ENCODE measurements around the gene DYNC1H1.
A peak's percentile ranks its signal among the peaks of the same experiment; 100 is the strongest.

Gene DYNC1H1

DNA sequence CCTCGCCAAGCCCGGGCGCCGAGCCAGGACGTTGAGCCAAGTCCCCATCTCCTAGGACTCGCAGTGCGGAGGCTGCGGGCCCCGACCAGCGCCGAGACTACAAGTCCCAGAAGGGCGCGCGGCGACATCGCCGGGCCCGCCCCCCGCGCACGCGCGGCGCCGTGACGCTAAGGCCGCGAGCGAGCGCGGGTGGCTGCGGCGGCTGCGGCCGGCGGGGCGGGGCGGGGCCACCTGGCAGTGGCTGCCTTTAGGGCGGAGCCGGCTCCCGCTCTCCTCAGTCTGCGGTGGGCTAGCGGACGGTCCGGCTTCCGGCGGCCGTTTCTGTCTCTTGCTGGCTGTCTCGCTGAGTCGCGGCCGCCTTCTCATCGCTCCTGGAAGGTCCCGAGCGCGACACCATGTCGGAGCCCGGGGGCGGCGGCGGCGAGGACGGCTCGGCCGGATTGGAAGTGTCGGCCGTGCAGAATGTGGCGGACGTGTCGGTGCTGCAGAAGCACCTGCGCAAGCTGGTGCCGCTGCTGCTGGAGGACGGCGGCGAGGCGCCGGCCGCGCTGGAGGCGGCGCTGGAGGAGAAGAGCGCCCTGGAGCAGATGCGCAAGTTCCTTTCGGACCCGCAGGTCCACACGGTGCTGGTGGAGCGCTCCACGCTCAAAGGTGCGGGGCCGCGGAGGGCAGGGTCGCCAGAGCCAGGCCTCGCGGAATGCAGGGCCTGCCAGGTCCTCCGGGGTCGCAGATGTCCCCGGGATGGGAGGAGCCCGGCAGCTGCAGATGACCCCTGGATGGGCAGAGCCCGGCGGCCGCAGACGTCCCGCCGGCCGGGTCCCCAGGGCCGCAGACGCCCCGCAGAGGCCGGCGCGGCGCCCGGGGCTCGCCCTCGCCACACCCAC lies at the start of gene DYNC1H1:
DYNC1H1 (plus strand) TSS at position 277 of the 884 bp plus-strand sequence; CDS start at position 396, 119 bp downstream.
- DNase-seq: peak; percentile 94

GRCh38 chr14:101915871-101916815 lies 48.2 kb upstream of the DYNC1H1 start:
- no peak for DNase-seq

GRCh38 chr14:101916816-101917412 lies 47.5 kb upstream of the DYNC1H1 start:
- DNase-seq: no peak

DNA sequence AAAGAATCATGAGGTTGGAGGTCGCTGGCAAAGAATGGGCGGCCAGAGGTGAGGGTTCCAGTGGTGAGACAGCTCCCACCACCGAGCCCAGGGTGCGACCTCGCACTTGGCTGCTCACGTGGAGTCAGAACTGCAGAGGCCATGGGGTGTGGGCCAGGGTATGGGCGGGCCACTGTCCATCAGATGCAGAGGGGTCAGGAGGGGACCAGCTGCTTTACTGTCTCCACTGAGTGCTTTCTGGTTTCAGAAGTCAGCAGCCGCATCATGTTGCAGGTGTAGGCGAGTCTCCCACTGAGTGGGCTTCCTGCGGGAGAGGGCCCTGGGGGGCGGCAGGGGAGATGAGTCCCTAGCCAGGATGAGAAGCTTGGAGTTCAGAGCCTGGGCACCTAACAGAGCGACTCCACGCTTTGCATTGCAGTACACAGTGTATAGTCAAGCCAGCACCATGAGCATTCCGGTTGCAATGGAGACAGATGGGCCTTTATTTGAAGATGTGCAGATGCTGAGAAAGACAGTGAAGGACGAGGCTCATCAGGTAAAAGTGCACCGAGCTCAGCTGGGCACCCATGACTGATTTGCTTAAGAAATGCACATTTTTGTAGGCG lies 46.9 kb upstream of the DYNC1H1 start:
- DNase-seq: no peak

GRCh38 chr14:101918065-101918989 lies 46.0 kb upstream of the DYNC1H1 start:
- no peak for DNase-seq

GRCh38 chr14:101920271-101920670 lies 44.1 kb upstream of the DYNC1H1 start:
- DNase-seq: no peak

DNA sequence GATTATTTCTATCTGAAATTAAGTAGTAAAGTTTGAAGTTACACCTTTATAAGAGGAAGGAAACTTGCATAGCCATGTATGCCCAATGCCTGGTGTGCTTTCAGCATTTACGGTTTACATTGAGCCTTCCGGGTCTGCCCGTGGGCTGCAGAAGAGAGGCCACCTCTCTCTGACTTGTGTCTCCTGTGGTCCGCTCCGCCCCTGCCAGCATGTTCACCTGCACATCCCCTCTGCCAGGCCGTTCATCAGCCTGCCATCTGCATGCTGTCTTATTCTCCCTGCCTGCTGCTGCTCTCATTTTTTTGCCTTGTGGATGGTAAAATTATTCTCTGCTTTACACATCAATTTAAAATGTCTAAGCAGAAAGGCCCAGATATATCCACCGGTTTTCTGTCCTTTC lies 41.5 kb upstream of the DYNC1H1 start:
- no peak for DNase-seq

DNA sequence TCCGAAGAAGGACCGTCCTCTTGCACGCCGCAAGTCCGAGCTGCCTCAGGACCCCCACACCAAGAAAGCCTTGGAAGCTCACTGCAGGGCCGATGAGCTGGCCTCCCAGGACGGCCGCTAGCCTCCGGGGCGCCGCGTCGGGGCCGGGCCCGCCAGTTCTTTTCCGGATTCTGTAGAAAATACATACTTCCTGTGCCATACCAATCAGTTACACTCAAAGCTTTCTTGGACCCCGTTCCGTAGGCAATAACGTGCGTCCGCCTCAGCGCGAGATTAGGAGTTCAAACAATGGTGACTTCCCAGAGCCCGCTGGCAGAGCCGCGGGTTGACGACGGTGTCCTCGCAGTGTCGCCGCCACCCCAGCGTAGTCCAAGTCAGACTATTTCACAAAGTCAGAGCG lies 39.2 kb upstream of the DYNC1H1 start:
- DNase-seq: no peak

DNA sequence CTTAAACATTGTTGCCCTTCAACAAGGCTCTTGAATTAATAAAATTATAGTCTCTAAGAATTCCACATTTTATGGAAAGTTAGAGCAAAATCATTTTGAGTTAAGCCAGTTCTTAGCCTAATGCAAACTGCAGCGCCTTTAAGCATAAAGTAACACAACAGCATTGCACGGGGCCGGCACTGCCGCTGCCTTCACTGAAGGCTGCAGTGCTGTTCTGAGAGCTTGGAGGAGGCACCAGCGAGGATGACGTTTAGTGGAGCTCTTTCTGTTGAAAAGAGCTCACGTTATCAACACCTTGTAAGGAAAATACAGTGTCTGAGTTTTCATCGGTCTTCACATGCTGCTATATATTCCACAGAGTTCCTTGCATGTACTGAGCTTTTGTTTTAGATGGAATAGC lies 38.3 kb upstream of the DYNC1H1 start:
- no peak for DNase-seq

DNA sequence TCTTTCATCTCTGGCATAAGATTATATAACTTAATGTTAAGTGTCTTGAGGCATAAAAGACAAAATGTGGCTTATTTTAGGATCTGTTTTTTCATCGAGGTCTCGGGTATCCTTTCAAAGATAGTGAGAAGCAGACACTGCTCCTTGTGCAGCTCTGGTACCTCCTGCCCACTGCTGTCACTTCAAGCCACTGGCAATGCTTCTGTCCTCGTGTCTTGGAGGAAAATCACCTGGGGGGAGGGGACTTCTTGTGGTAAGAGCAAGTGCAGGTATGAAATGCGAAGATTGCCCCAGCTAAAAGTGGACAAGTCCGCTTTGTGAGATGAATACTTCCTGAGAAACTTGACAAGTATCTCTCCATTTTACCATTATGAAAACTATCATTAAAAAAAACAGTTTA lies 37.8 kb upstream of the DYNC1H1 start:
- DNase-seq: no peak

DNA sequence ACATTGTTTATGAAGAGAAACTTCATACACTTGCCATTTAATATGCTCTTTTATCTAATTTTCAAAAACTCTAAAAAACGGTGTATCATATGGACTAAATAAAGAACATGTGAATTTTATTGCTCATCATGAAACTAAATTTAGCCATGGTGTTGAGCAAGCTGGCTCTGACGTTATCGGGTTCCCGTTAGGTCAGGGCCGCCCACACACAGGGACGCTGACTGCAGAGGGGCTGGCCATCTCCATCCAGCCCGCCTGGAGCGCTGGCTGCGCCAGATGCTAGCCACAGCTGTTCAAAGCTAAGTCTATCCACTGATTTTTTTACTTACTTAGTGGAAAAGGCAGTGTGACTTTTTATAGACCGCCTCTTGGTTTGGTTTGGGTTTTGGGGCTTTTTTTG lies 36.5 kb upstream of the DYNC1H1 start:
- DNase-seq: no peak

- no peak for DNase-seq
Measured at GRCh38 chr14:101928415-101928841, 35.9 kb upstream of the DYNC1H1 start.

DNA sequence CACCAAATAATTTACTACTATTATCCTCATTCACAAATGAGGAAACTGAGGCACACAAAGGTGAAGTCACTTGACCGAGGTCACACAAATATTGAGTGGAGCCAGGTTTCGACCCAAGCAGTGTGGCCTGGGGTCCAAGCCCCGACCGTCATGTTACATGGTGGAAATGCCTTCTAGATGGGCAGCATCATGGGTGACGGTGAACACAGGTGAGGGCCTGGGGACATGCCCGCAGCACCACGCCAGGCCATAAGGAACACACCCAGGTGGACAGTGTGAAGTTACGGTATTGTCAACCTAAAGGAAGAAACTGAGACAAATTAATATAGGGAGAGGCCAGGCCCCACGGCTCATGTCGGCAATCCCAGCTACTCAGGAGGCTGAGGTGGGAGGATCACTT lies 35.3 kb upstream of the DYNC1H1 start:
- no peak for DNase-seq

DNA sequence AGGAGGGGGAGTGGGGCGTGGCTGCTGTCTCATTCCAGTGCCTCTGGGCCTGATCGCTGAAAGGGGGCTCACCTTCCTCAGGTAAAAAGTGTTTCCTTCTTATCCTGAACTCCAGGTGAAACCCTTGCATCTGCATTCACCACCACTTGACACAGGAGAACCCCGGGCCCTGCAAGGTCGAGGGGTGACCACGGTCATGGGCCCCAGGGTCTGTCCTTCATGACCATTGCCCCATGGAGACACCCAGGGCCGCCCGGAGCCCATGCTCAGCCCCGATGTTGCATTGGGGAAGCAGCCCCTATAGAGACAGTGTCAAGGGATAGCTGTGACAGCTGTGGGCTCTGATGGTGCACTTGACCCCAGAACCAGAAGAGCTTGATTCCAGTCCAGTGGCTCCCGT lies 34.4 kb upstream of the DYNC1H1 start:
- no peak for DNase-seq

GRCh38 chr14:101932673-101933072 lies 31.7 kb upstream of the DYNC1H1 start:
- peak; percentile 5 for DNase-seq

- no peak for DNase-seq
Measured at GRCh38 chr14:101933209-101933608, 31.2 kb upstream of the DYNC1H1 start.

- DNase-seq: no peak
Measured at GRCh38 chr14:101934601-101935150, 29.7 kb upstream of the DYNC1H1 start.

DNA sequence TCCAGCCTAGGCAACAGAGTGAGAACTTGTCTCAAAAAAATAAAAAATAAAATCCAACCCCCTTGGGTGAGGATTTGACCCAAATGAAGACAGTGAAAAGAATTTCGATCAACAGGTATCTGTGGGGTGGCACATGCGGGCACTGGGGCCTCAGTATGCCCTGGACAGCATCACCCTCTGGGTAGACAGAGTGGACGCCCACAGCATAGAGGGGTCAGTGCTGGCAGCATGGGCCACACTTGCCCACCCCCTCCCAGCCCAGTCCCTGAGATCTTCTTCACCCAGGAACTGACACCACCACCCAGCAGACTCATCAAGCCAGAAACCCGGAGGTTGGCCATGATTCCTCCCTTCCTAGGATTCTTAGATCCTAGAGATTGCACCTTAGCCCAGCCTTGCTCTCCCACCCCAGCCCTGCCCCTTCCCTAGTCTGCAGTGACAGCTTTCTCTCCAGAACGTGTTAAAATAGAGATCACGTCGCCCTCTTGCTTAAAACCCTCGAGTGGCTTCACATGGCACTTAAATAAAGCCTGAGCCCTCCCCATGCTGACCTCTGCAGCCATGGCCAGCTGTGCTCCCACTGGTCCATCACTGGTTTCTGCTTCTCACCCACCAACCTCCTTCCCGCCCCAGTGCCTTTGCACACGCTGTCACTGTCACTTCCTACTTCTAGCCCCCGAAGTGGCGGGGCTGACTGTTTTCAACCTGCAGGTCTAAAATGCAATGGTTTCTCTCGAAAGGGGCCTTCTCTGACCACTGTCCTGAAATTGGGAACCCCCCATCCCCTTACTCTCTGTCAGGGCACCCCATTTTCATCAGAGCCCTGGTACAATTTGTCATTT lies 26.2 kb upstream of the DYNC1H1 start:
- no peak for DNase-seq

- no peak for DNase-seq
Measured at GRCh38 chr14:101939646-101940170, 24.7 kb upstream of the DYNC1H1 start.

GRCh38 chr14:101944451-101944850 lies 19.9 kb upstream of the DYNC1H1 start:
- no peak for DNase-seq
